GM23248 (cell line): ENCODE measurements around the gene CDC42SE2.

Experiments used
- EZH2 ChIP-seq: fragments of 200-600 bp; sonication (generic); IDR thresholded peaks from 2 replicates; pipeline ENCODE4 v1.6.1; 2018; ENCODE audit warnings: antibody characterized with exemption, mild to moderate bottlenecking; ENCODE audit not compliant: insufficient read depth, poor library complexity, severe bottlenecking
- EZH2phosphoT487 ChIP-seq: fragments of 200-600 bp; sonication (generic); IDR thresholded peaks from 2 replicates; pipeline ENCODE4 v1.6.1; 2018; ENCODE audit warnings: antibody characterized with exemption, moderate library complexity, mild to moderate bottlenecking, low read depth; ENCODE audit not compliant: insufficient read depth

GRCh38 chr5:131389869-131390265 is 126.0 kb downstream of the CDC42SE2 start:
- TF ChIP-seq EZH2phosphoT487 = no peak
- TF ChIP-seq EZH2 = no peak
